Left forelimb (tissue), 1 donor: ENCODE data around the gene SMTN.

ENCODE experiments used
- DNase-seq: peaks from one replicate; pipeline ENCODE4 v3.0.0-alpha.2; 2018; ENCODE audit warnings: low spot score

The SMTN gene

DNA sequence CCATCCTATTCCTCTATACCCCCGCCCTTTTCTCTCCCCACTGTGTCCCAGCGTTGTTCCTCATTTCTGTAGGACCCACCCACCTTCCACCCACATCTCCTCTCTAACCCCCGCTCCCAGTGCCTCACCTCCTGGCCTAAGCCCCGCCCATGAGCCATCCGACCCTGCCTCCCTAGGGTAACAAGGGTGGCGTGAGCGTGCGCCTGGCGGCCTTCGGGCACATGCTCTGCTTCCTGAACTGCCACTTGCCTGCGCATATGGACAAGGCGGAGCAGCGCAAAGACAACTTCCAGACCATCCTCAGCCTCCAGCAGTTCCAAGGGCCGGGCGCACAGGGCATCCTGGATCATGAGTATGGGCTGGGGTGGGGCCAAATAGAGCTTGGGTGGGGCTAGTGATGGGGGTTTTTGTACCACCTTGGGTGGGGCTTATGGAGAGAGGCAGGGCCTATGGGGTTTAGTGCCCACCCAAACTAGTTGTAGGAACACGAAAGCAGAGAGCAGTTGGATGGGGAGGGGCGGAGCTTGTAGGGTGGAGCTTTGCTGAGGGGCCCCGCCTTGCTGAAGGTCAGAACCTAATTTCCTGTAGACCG lies 46.2 kb downstream of the SMTN start:
- DNase-seq, result no peak

DNA sequence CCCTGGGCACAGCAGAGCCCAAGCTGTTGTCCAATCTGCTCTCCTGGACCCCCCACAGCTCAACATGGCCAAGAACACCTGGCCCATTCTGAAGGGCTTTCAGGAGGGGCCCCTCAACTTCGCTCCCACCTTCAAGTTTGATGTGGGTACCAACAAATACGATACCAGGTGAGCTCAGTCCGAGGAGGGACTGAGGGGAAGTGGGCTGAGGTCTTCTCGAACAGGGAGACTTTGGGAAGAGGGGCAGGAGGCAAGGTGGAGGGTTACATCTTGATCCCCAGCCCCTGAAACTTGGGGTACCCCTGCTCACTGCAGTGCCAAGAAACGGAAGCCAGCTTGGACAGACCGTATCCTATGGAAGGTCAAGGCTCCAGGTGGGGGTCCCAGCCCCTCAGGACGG lies 47.0 kb downstream of the SMTN start:
- no peak for DNase-seq

DNA sequence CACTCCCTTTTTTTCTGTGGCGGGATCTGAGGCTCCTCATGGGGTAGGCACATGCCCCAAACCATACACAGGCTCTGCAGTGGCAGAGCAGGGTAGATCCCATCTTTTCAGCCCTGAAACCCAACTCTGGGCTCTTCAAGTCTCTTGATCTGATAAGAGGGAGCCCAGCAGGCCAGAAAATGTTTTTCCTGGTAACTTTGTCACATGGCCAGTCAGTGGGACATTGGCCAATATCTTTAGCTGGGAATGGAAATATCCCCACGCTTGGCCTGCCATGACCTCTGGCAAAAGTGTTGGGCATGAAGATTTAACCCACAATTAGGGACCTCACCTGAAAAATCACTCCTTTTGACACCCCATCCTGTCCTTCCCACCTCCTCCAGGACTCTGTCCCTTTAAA lies 49.8 kb downstream of the SMTN start:
- DNase-seq, result no peak

DNA sequence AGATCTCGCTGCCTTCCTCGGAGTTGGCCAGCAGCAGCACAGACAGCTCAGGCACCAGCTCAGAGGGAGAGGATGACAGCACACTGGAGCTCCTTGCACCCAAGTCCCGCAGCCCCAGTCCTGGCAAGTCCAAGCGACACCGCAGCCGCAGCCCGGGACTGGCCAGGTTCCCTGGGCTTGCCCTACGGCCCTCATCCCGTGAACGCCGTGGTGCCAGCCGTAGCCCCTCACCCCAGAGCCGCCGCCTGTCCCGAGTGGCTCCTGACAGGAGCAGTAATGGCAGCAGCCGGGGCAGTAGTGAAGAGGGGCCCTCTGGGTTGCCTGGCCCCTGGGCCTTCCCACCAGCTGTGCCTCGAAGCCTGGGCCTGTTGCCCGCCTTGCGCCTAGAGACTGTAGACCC lies 52.8 kb downstream of the SMTN start:
- no peak for DNase-seq

DNA sequence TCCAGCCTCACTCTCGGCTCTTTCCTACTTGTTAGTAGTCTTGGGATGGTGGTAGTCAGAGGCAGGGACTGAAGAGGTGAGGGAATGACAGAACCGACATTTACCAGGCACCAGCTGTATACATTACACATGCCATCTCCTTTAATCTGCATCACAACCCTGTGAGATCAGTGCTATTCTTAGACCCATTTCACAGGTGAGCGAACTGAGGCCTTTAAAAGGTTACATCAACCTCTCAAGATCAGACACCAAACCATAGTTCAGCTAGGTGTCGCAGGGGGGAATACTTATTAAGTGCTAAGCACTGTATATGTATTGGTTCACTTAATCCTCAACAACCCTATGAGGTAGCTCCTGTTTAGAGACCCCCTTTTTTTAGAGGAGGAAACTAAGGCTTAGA lies 53.6 kb downstream of the SMTN start:
- DNase-seq, result no peak

DNA sequence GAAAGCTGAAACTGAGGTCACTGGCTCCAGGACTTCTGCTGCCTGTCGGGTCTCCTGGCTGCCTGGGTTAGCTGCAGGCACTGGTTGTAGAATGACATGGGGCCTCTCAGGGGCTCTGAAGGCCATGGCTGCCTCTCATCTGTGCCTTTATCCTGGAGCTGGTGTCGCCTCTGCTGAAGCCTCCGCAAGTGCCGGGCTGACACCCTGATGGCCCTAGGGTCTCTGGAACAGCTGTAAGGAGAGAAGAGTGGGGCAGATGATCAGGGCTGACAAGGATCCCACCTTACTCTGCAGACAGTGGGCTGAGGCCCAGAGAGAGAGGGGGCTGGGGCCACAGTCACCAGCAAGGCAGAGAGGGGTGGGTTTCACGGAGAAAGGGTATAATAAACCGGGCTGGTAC lies 54.6 kb downstream of the SMTN start:
- DNase-seq, result no peak

DNA sequence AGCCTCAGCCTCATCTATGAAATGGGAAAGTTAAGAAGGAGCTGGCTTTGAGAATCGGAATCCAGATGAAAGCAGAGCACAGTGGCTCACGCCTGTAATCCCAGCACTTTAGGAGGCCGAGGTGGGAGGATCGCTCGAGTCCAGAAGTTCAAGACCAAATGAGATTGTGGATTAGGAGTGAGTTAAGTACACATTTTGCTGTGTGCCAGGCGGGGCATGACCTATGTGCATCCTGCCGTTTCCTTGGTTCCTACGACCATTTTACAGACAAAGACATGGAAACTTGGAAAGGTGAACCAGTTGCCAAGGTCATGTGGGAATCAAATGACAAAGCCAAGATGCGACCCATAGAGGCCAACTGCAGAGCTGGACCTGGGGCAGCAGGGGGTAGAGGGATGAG lies 55.0 kb downstream of the SMTN start:
- no peak for DNase-seq

DNA sequence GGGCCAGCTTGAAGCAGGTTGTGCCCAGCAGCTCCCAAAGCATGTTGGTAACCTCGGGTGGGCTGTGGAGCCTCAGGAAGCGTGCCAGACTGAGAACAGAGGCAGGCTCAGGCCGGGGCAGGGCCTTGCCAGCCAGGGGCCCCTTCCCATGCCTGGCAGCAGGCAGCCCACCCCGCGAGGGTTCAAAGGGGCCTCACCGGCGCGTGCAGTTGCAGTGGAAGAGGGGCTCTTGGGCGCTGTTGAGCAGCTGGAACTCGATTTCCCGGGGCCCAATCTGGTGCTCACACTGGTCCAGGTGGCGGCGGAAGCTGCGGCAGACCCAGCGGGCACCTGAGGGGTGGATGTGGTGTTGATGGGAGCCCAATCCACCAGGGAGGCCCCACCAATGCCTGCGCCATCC lies 55.6 kb downstream of the SMTN start:
- DNase-seq, result no peak

DNA sequence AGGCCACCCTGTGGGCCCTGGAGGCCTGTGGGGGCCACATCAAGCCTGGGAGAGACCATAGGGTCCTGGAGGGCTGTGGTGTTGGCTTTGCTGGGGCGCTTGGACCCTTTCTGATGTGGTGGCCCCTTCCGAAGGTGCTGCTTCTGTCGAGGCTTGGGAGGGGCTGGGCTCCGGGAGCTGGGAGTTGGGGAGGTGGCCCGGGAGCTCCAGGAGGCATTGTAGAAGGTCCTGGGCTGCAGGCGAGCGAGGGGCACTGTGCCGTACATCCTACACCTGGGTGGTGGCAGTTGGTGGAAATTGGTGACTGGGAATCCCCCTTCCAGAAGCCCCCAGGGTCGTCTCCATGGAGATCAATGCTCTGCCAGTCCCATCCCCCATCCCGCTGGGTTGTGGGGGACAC lies 56.6 kb downstream of the SMTN start:
- no peak for DNase-seq

DNA sequence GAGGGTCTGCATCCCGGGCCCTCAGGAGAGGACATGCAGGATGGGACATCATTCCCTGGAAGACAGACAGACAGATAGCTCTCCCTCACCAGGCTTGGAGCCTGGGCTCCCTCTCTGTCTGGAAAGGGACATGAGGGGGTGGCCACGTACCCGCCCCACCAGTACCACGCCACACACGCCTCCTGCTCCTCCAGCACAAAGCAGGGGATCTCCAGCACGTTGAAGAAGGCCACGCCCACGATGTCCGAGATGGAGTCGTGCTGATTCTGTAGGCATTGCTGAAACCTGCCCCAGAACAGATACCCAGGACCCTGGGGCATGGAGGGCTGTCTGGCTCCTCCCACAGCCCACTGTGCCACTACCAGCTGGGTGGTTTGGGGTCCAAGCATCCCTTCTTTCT lies 57.0 kb downstream of the SMTN start:
- no peak for DNase-seq

DNA sequence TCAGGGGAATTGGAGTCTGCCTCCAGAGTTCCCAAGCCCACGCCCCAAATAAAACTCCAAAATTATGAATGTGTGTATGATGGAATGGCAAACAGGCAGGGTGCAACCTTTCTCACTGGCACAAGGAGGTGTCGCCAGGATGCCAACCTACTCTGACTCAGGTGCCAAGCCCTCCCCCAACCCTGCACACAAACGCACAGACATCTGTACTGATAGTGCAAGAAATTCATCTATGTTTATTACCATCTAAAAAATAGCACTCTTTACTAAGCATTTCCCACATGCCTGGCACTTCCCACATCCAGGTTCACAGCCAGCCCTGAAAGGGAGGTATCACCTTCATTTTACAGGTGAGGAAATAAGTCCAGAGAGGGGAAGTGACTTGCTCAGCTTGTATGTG lies 57.9 kb downstream of the SMTN start:
- DNase-seq, result no peak

DNA sequence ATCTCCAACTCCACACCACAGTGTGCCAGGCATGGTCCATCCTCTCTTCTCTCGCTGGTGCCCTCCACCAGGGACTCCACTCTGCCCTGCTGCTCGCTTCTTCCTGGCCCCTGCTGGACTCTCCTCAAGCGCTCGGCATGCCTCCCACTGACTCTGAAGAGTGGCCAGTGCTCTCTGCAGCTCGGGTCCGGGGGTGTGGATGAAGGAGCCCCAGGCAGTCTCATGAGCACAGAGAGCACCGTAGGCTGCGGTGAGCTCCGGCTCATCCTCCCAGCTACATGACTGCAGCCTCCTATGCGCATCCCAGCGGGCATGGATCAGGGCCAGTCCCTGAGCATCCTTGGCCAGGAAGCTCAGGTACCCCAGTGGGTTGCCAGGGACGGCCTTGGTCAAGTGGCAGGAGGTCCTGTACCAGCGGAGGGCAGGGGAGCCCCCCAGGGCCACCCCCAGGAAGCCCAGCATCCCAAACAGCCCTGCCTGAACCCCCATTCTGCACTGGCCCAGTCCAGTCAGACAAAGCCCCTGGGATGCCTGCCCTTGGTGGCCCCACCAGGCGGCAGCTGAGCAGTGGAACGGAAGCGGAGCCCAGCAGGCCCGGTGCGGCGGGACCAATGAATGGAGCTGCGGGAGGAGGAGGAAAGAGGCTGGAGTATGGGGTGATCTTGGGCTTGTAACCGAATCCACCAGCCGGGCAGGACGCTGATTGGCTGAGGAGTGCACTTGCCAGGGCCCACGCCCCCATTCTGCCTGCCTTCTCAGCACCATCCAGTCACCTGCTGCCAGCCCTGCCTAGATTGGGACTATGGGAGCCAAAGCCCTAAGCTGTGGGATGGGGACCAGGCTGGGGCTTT lies 59.0 kb downstream of the SMTN start, which contains the start of gene PLA2G3:
Gene PLA2G3, minus strand, starts transcription at position 643 of the 851 bp plus-strand sequence. Its CDS starts 154 bp downstream, at position 489.
- DNase-seq, result no peak

DNA sequence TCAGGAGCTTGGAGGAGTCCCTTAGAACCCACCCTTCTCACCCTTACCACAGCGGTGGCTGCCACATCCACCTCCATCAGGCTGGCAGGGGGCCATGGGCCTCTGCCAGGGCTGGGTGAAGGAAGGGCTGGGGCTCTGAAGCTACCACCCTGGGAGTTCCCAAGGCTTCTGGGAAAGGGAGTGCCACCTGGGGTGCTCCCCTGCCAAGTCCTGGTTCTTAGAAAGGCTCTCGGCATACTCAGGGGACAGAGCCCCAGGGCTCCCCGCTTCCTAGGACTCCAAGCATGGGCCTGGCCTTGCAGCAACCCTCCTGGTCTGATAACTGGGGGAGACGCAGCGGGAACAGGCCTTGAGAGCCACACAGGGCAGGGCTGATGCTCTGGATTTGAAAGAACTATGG lies 59.6 kb downstream of the SMTN start:
- DNase-seq, result no peak

DNA sequence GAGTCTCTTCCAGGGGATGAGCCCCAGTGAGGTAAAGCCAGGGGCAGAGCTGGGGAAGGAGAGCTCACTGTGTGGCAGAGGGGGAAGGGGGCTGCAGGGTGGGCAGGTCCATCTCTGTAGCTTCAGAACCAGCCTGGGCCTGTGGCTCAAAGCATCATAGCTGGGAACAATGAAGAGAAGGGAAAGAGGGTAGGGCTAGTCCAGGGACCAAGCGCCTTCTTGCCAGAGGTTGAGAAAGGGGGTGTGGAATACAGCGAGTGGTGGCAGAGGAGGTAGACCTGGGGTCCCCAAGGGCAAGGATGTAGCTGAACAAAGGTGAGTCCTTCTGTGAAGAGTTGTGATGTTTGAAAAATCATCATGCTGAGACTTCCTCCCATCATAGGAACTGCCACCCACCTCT lies 60.4 kb downstream of the SMTN start:
- DNase-seq, result no peak

DNA sequence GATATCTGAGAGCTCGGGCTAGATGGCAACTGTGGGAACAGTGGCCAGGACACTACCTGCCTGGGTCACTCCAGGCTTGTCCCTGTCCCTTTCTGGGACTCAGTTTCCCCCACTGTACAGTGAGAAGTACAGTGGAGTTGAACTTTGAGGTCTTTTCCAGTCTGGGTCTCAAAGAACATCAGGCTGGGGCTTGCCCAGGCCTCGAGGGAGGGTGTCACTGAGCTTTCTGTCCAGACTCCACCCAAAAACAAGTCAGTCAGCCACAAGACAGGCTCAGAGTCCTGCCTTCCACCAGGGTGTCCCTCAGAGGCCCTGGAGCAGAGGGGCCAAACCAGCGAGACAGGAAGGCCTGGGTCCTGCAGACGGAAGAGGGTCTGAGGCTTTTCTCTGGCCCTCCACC lies 61.2 kb downstream of the SMTN start:
- DNase-seq, result no peak

DNA sequence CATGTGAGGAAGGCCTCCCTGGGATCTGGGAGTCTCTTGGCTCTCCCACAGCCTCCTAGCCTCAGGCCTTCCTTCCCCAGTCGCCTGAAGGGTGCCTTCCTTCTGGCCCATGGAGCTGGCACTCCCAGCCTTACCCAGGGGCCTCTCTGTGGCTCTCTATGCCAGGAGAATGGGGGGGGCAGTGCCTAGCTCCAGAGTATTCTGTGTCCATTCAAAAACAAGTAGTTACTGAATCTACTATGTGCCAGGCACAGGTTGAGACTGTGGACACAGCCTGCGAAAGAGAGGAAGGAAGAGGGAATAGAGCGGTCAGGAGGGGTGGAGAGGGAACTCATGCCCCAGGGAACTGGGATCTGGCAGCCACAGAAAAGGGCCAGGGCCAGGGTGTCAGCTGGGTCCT lies 61.9 kb downstream of the SMTN start:
- no peak for DNase-seq

DNA sequence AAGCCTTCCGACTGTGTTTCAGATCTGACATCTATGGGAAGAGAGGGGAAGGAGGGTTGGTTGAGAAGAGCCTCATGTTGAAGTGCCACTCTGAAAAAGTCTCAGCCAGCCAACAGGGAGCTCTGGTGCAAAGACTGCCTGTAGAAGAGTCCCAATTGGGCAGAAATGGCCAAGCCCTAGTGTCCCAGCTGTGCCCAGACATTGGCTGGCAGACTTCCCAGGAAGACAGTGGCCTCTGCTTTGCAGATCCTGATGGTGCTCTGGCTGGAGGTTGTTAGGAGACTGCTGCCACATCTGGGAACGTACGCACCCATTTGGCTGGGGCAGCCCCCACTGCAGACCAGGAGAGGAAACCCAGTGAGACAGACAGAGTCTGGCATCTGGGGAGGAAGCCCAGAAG lies 62.4 kb downstream of the SMTN start:
- DNase-seq, result no peak

DNA sequence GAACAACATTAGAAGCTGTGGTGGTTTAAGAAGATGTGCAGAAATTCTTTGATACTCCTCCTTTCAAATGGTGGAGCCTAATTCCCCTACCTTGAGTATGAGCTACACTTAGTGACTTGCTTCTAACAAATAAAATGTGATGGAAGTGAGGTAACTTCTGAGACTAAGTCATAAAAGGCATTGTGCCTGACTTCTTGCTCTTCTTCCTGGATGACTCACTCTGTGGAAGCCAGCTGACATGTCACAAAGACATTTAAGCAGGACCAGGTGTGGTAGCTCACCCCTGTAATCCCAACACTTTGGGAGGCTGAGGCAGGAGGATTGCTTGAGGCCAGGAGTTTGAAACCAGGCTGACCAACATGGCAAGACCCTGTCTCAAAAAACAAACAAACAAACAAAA lies 63.1 kb downstream of the SMTN start:
- DNase-seq, result no peak

DNA sequence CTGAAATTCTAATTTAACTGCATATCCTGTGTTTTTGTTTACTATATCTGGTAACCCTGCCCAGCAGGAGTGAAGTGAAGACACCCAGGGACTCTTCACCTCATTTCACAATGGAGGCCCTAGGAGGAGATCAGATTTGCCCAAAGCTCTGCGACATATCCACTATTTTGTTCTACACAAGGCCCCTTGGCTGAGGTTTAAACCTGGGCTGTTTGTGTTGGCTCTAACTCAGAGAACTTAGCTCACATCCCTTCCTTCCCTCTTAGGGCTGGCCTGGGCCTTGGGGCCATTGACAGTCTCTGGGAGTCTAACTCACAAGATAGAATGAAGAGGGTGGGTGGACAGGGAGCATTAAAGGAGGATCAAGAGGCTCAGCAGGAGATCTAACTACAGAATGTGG lies 67.4 kb downstream of the SMTN start:
- no peak for DNase-seq

DNA sequence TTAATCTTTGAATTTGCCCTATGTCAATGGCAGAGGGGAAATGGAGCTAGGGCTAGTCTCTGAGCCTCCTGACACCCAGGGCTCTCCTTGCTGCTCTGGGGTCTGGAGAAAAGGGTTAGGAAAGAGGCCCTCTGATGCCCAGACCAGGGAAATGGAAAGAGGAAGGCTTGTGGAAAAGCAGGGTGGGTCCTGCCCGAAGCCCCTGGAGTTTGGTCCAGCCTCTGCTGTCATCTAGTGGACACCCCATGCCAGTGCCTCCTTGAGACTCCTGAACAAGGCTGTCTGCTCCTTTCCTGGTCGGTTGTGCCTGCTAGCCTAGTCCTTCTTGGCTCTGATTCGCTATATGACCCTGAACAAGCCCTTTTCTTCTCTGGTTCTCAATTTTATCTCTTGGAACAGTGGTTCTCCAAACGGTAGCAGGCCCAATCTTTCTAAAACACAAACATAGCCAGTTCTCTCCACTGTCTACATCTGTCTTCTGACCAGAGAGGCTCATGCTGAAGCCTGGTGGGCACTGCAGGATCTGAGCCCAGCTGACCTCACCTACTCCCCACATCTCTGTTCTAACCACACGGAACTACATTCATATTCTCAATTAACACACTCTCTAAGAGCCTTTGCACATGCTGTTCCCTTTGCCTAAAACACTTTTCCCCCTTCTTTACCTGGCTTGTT lies 68.0 kb downstream of the SMTN start:
- no peak for DNase-seq

DNA sequence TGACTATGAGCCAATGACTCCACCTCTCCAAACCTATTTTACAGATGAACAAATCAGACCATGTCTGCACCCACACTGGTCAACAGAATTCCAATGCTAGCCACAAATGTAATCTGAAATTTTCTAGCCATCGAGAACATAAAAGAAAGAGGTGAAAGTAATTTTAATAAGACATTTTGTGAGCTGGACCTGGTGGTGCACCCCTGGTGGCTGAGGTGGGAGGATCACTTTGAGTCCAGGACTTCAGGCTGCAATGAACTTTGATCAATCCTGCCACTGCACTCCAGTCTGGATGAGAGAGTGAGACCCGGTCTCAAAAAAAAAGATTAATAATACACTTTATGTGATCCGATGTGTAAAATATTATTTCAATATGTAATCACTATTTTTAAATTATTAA lies 69.5 kb downstream of the SMTN start:
- no peak for DNase-seq

DNA sequence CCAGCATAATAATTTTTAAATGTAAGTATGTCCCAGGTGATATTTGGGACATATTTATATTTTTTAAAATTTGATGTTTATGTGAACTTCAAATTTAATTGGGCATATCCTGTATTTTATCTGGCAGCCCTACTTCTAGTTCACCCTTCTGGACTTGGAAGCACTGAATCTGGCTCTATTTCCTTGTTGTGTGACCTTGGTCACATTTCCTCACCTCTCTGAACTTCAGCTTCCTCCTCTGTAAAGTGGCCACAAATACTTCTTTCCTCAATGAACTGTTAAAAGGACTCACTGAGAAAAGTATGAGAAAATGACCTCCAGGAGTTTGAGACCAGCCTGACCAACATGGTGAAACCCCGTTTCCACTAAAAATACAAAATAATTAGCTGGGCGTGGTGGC lies 70.8 kb downstream of the SMTN start:
- no peak for DNase-seq

DNA sequence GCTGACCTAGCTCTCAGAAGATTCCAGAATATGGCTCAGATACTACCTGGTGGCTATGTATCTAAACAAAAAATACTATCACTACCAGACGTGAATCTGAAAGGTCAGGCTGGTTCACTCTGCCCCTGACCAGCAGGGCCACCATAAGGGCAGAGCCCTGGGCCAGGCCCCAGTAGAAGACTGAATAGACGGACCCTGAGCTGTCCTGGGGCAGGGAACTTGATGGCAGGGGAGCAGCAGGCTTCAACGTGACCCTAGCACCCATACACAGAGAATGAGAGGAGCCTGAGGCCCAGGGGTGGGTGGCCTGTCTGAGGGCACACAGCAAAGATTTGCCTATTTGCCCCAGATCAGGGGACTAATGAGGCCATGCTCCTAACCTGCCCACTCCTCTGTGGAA lies 72.2 kb downstream of the SMTN start:
- DNase-seq, result no peak
